HepG2 (cell line): ENCODE measurements around the gene PDIA2. TPM values are rescaled to one million over a fixed set of nuclear protein-coding genes. Genes with fewer than 3 reads are reported as not detected.

Experiments
- ATAC-seq: fragments of 200-7000 bp; cut with Tn5 transposase; 3 replicates; pipeline ENCODE4 v1.9.1; 2020; ENCODE audit warnings: mild to moderate bottlenecking, moderate library complexity
- BruUV-seq: library from RNA; stranded (reverse); fragments of 400-500 nt; replicated peaks from 2 replicates; lab custom pipeline; 2021; lab: Mats Ljungman, UMichigan
- CTCF ChIA-PET: fragments of 300-600 bp; formaldehyde crosslinking; extraction: SDS; loops from one replicate; lab custom pipeline; 2021; ENCODE audit warnings: low total read pairs, inconsistent platforms, low intra/inter-chr PET ratio; lab: Yijun Ruan, JAX
- POLR2A ChIA-PET: fragments of 350-600 bp; sonication (Branson Sonifier 250); formaldehyde crosslinking; loops from one replicate; lab custom pipeline; 2020; ENCODE audit warnings: antibody characterized with exemption, inconsistent platforms; lab: Yijun Ruan, JAX
- DNase-seq: peaks from one replicate; pipeline ENCODE4 v3.0.0-alpha.2; 2015; ENCODE audit warnings: low spot score
- FAIRE-seq: peaks from 3 replicates; lab custom pipeline; 2011; peaks lifted over from hg19 to GRCh38; lab: Jason Lieb, UNC
- H2AFZ ChIP-seq: one replicate; pipeline ENCODE4 v1.6.1; 2011; ENCODE audit warnings: low read length, inconsistent platforms
- H3K27ac ChIP-seq: fragments of 300-600 bp; 3 replicates; pipeline ENCODE4 v1.8.0; 2011; ENCODE audit warnings: mixed run types, mild to moderate bottlenecking, mixed read lengths, low read length, inconsistent platforms; ENCODE audit not compliant: insufficient read depth; ENCODE audit errors: extremely low read length
- H3K27me3 ChIP-seq, 2 experiments: fragments of 200-600 bp in 1 of 2; 2 replicates in 1 of 2; 3 replicates in 1 of 2; pipeline versions ENCODE4 v1.6.0 to v1.8.0; 2011; ENCODE audit warnings: low read length in 2 of 2, mild to moderate bottlenecking in 2 of 2, moderate library complexity in 2 of 2, inconsistent platforms in 1 of 2; ENCODE audit not compliant: insufficient read depth in 2 of 2, control insufficient read depth in 1 of 2
- H3K36me3 ChIP-seq, 2 experiments: fragments of 200-600 bp in 1 of 2; replicated peaks in 1 of 2; 2 replicates in 1 of 2; 3 replicates in 1 of 2; pipeline versions ENCODE4 v1.5.1 to v1.8.0; 2011; ENCODE audit warnings: low read length in 2 of 2, inconsistent platforms in 1 of 2; ENCODE audit not compliant: insufficient read depth in 2 of 2, control insufficient read depth in 1 of 2
- H3K4me1 ChIP-seq: 2 replicates; pipeline ENCODE4 v1.5.1; 2012; ENCODE audit warnings: low read length, inconsistent platforms; ENCODE audit not compliant: insufficient read depth
- H3K4me2 ChIP-seq: 2 replicates; pipeline ENCODE4 v1.6.0; 2011; ENCODE audit warnings: low read depth, low read length, inconsistent platforms
- H3K4me3 ChIP-seq, 3 experiments: fragments of 200-600 bp in 1 of 3; sonication (generic), shearing (Covaris generic) in 1 of 3; replicated peaks in 1 of 3; 2 replicates each; pipeline ENCODE4 v1.5.1; 2011 to 2016; ENCODE audit warnings: low read length in 3 of 3, inconsistent platforms in 2 of 3, low read depth in 2 of 3, mild to moderate bottlenecking in 2 of 3, control low read depth in 1 of 3, mixed read lengths in 1 of 3; ENCODE audit not compliant: insufficient read depth in 1 of 3
- H3K79me2 ChIP-seq: one replicate; pipeline ENCODE4 v1.6.1; 2011; ENCODE audit warnings: low read length, inconsistent platforms; ENCODE audit not compliant: insufficient read depth
- H3K9ac ChIP-seq: 2 replicates; pipeline ENCODE4 v1.6.0; 2011; ENCODE audit warnings: mild to moderate bottlenecking, low read depth, low read length, inconsistent platforms; ENCODE audit not compliant: insufficient read depth
- H3K9me3 ChIP-seq: 2 replicates; pipeline ENCODE4 v1.5.1; 2012; ENCODE audit warnings: mild to moderate bottlenecking, low read length
- H4K20me1 ChIP-seq: 2 replicates; pipeline ENCODE4 v1.6.0; 2011; ENCODE audit warnings: inconsistent platforms, mild to moderate bottlenecking, low read length, moderate library complexity; ENCODE audit not compliant: insufficient read depth
- ADNP ChIP-seq: sonication (generic); formaldehyde crosslinking; IDR thresholded peaks from 2 replicates; pipeline ENCODE4 v1.4.0; 2020; ENCODE audit warnings: missing genetic modification reagents
- AHR ChIP-seq: IDR thresholded peaks from 2 replicates; pipeline ENCODE4 v1.6.1; 2018; ENCODE audit warnings: missing genetic modification reagents, missing compliant biosample characterization
- ASH2L ChIP-seq: fragments of 300-600, 200-600 bp; sonication (generic); IDR thresholded peaks from 2 replicates; pipeline ENCODE4 v1.7.0; 2017; ENCODE audit warnings: low read depth, mild to moderate bottlenecking, moderate library complexity, mixed read lengths, low read length; ENCODE audit not compliant: insufficient read length
- GLI4 ChIP-seq: sonication (generic); formaldehyde crosslinking; IDR thresholded peaks from 2 replicates; pipeline ENCODE4 v1.5.1; 2020; ENCODE audit warnings: missing genetic modification reagents, mild to moderate bottlenecking, moderate library complexity, borderline replicate concordance
- HNRNPL ChIP-seq: fragments of 200-400 bp; formaldehyde crosslinking; IDR thresholded peaks from 2 replicates; pipeline ENCODE4 v1.6.1; 2017; ENCODE audit warnings: mild to moderate bottlenecking, low read depth, low read length
- KDM1A ChIP-seq: IDR thresholded peaks from 2 replicates; pipeline ENCODE4 v1.6.1; 2016; ENCODE audit warnings: missing compliant biosample characterization
- PCBP1 ChIP-seq: fragments of 200-400 bp; formaldehyde crosslinking; IDR thresholded peaks from 2 replicates; pipeline ENCODE4 v1.6.1; 2017; ENCODE audit warnings: mild to moderate bottlenecking, low read depth, low read length, borderline replicate concordance
- RCOR2 ChIP-seq: IDR thresholded peaks from 2 replicates; pipeline ENCODE4 v1.6.1; 2016; ENCODE audit warnings: missing biosample characterization, missing genetic modification reagents
- SATB2 ChIP-seq: sonication (generic); formaldehyde crosslinking; IDR thresholded peaks from 2 replicates; pipeline ENCODE4 v1.5.0; 2020; ENCODE audit warnings: missing genetic modification reagents
- TAF1 ChIP-seq: sonication (generic); formaldehyde crosslinking; IDR thresholded peaks from 2 replicates; pipeline ENCODE4 v1.4.0; 2020; ENCODE audit warnings: missing genetic modification reagents
- THAP11 ChIP-seq: IDR thresholded peaks from 2 replicates; pipeline ENCODE4 v1.6.1; 2016; ENCODE audit warnings: missing biosample characterization, missing genetic modification reagents
- ZNF17 ChIP-seq: sonication (generic); formaldehyde crosslinking; IDR thresholded peaks from 2 replicates; pipeline ENCODE4 v1.5.0; 2020; ENCODE audit warnings: mild to moderate bottlenecking, missing genetic modification reagents
- ZNF569 ChIP-seq: sonication (generic); formaldehyde crosslinking; IDR thresholded peaks from 2 replicates; pipeline ENCODE4 v1.5.0; 2020; ENCODE audit warnings: mild to moderate bottlenecking, missing genetic modification reagents, moderate library complexity, borderline replicate concordance
- ZNF629 ChIP-seq: sonication (generic); formaldehyde crosslinking; conservative IDR thresholded peaks from 2 replicates; pipeline ENCODE4 v1.5.0; 2020; ENCODE audit warnings: missing genetic modification reagents
- WGBS: methylation state at CpG from one replicate; pipeline ENCODE4 v1.1.6; 2017; ENCODE audit warnings: low lambda C conversion rate; 5-methylcytosine and 5-hydroxymethylcytosine counted together
- in situ Hi-C: cut with HindIII; loops from 2 replicates; pipeline ENCODE4 v1.10.0; 2017; ENCODE audit warnings: low pct_unique_long_range_greater_than_20kb; ENCODE audit not compliant: extremely low pct_ligation_motif_present
- intact Hi-C: fragments of 100-400 bp; cut with micrococcal nuclease; formaldehyde crosslinking; loops from one replicate; pipeline ENCODE4 v1.10.0; 2022; ENCODE audit not compliant: unreplicated experiment
- polyA plus RNA-seq, 8 experiments: library from polyadenylated mRNA; depleted of rRNA in 3 of 8; stranded (reverse) in 7 of 8; unstranded in 1 of 8; fragments of >200 nt; fragmentation: Illumina TruSeq in 4 of 8; extraction: Trizol in 4 of 8; gene quantifications; 2 replicates each; pipeline versions ENCODE4 v1.2.1 to v1.2.3, GENCODE V29; 2011 to 2016; ENCODE audit warnings: low read depth in 4 of 8, missing spikeins in 1 of 8, mixed read lengths in 1 of 8; ENCODE audit not compliant: insufficient read depth in 1 of 8
- total RNA-seq, 5 experiments: library from RNA; depleted of rRNA; stranded (reverse); fragments of >200 nt; fragmentation: Illumina TruSeq; extraction: Trizol; gene quantifications; 2 replicates each; pipeline ENCODE4 v1.2.3, GENCODE V29; 2016; ENCODE audit warnings: low read depth in 1 of 5
- TF ChIP-seq, protein P1 (sequence below): sonication (generic); formaldehyde crosslinking; IDR thresholded peaks from 2 replicates; pipeline ENCODE4 v1.5.0; 2020; ENCODE audit warnings: mild to moderate bottlenecking, missing genetic modification reagents
- TF ChIP-seq, protein P2 (sequence below): fragments of 450-650 bp; IDR thresholded peaks from 2 replicates; pipeline ENCODE4 v1.6.1; 2016
- TF ChIP-seq, protein P3 (sequence below): sonication (generic); formaldehyde crosslinking; IDR thresholded peaks from 2 replicates; pipeline ENCODE4 v1.8.0; 2023; ENCODE audit warnings: mild to moderate bottlenecking, missing genetic modification reagents
- TF ChIP-seq, protein P4 (sequence below): sonication (generic); formaldehyde crosslinking; IDR thresholded peaks from 2 replicates; pipeline ENCODE4 v1.4.0; 2020; ENCODE audit warnings: missing genetic modification reagents

The PDIA2 gene
- total and polyA plus RNA-seq, 2 of the 13 experiments (the other 11 are each of a cell fraction or from before 2014, with no cell fraction given), result 0.35 to 1.9 TPM

DNA sequence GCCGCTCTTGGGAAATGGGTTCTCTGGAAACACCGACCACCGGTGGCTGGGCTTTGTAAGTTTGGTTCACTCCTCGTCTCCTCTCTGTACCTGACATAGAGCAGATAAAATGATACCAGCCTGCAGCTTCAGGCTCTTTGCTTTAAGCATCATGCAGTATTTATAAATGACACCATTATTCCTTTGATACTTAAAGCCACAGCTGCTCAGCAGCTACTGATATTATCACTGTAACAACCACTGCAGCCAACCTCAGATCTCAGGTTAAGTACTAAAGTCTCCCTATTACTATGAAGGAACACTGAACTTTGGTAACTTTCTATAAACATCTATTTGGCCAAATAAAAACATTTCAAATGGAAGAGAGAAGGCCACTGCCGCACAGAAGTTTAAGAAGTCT lies 34.6 kb downstream of the PDIA2 start (continued):
- TF ChIP-seq, protein P1, sequence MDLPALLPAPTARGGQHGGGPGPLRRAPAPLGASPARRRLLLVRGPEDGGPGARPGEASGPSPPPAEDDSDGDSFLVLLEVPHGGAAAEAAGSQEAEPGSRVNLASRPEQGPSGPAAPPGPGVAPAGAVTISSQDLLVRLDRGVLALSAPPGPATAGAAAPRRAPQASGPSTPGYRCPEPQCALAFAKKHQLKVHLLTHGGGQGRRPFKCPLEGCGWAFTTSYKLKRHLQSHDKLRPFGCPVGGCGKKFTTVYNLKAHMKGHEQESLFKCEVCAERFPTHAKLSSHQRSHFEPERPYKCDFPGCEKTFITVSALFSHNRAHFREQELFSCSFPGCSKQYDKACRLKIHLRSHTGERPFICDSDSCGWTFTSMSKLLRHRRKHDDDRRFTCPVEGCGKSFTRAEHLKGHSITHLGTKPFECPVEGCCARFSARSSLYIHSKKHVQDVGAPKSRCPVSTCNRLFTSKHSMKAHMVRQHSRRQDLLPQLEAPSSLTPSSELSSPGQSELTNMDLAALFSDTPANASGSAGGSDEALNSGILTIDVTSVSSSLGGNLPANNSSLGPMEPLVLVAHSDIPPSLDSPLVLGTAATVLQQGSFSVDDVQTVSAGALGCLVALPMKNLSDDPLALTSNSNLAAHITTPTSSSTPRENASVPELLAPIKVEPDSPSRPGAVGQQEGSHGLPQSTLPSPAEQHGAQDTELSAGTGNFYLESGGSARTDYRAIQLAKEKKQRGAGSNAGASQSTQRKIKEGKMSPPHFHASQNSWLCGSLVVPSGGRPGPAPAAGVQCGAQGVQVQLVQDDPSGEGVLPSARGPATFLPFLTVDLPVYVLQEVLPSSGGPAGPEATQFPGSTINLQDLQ, result no peak
- TF ChIP-seq GLI4 (CRISPR knock-in tag) (no peak), ZNF569 (CRISPR knock-in tag) (no peak), TAF1 (CRISPR knock-in tag) (no peak), SATB2 (CRISPR knock-in tag) (no peak)
- TF ChIP-seq, protein P2, sequence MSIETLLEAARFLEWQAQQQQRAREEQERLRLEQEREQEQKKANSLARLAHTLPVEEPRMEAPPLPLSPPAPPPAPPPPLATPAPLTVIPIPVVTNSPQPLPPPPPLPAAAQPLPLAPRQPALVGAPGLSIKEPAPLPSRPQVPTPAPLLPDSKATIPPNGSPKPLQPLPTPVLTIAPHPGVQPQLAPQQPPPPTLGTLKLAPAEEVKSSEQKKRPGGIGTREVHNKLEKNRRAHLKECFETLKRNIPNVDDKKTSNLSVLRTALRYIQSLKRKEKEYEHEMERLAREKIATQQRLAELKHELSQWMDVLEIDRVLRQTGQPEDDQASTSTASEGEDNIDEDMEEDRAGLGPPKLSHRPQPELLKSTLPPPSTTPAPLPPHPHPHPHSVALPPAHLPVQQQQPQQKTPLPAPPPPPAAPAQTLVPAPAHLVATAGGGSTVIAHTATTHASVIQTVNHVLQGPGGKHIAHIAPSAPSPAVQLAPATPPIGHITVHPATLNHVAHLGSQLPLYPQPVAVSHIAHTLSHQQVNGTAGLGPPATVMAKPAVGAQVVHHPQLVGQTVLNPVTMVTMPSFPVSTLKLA, result no peak
- TF ChIP-seq, protein P3, sequence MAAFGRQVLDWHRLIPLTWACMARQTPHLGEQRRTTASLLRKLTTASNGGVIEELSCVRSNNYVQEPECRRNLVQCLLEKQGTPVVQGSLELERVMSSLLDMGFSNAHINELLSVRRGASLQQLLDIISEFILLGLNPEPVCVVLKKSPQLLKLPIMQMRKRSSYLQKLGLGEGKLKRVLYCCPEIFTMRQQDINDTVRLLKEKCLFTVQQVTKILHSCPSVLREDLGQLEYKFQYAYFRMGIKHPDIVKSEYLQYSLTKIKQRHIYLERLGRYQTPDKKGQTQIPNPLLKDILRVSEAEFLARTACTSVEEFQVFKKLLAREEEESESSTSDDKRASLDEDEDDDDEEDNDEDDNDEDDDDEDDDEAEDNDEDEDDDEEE (CRISPR knock-in tag), result no peak

DNA sequence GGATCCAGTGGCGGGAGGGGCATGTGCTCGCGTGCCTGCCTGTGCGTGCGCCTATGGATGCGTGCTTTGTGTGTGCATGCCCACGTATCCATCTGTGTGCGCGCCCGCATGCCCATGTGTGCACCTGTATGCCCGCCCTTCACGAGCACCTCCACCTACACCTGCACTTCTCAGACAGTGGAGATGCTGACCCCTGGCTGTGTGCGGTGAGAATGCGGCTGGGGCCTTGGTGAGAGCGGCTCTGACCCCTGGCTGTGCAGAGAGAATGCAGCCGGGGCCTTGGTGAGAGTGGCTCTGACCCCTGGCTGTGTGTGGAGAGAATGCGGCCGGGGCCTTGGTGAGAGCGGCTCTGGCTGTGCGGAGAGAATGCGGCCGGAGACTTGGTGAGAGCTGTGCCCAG lies 35.7 kb downstream of the PDIA2 start:
- peak; percentile 89 for ATAC-seq
- in situ Hi-C loops (no loop called here), intact Hi-C loops (no loop called here)
- Histone ChIP-seq H3K4me1 (no peaks in the 10 kb centered on the region), H4K20me1 (peaks cover 45% of the 10 kb centered on the region; the same call in 1 of the 2 replicates), H3K4me3 (no peak overlapping the region), H3K9ac (no peak overlapping the region), H3K27ac (no peak overlapping the region), H3K4me2 (no peak overlapping the region), H3K36me3 (peaks cover 23 to 56% of the 10 kb centered on the region in 2 experiments; a peak in 4 of 5 replicates), H3K9me3 (no peaks in the 10 kb centered on the region), H3K79me2 (peaks cover 69% of the 10 kb centered on the region), H3K27me3 (no peaks in the 10 kb centered on the region), H2AFZ (no peak overlapping the region)
- CTCF ChIA-PET, result no interaction called here
- FAIRE-seq, result no peak
- POLR2A ChIA-PET, result no interaction called here
- DNase-seq, result peak; percentile 32
- WGBS, result 98% methylated on average over 21 of the region's 22 CpGs
- no TSS peak for BruUV-seq
- TF ChIP-seq ZNF17, result no peak
- TF ChIP-seq ASH2L, result no peak
- no peak for TF ChIP-seq THAP11 (CRISPR knock-in tag)
- TF ChIP-seq KDM1A (CRISPR knock-in tag), result no peak
- no peak for TF ChIP-seq PCBP1
- no peak for TF ChIP-seq ZNF629 (CRISPR knock-in tag)
- 0 out of 2 replicates have a peak, but pooled peaks have one; percentile 51 for TF ChIP-seq HNRNPL
- TF ChIP-seq, protein P4, sequence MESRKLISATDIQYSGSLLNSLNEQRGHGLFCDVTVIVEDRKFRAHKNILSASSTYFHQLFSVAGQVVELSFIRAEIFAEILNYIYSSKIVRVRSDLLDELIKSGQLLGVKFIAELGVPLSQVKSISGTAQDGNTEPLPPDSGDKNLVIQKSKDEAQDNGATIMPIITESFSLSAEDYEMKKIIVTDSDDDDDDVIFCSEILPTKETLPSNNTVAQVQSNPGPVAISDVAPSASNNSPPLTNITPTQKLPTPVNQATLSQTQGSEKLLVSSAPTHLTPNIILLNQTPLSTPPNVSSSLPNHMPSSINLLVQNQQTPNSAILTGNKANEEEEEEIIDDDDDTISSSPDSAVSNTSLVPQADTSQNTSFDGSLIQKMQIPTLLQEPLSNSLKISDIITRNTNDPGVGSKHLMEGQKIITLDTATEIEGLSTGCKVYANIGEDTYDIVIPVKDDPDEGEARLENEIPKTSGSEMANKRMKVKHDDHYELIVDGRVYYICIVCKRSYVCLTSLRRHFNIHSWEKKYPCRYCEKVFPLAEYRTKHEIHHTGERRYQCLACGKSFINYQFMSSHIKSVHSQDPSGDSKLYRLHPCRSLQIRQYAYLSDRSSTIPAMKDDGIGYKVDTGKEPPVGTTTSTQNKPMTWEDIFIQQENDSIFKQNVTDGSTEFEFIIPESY (CRISPR knock-in tag), result peak; percentile 61; the same call in 1 of the 2 replicates
- TF ChIP-seq RCOR2, result no peak
- TF ChIP-seq ADNP (CRISPR knock-in tag), result no peak
- TF ChIP-seq AHR (CRISPR knock-in tag), result no peak
